ENCODE data around the gene KIF18A. TPM values are rescaled to one million over a fixed set of nuclear protein-coding genes. Genes with fewer than 3 reads are reported as not detected.

The KIF18A gene
- total RNA-seq, 1 experiment from 2014 or later = 9.0 TPM

GRCh38 chr11:27991736-27992135, 116.2 kb downstream of the KIF18A start:
- in situ Hi-C loops (cut with HindIII; ENCODE audit: low pct_unique_long_range_greater_than_20kb, low sequenced_read_pairs) = no loop called here

GRCh38 chr11:27977527-27977926, 130.4 kb downstream of the KIF18A start:
- in situ Hi-C loops (cut with HindIII; ENCODE audit: low pct_unique_long_range_greater_than_20kb, low sequenced_read_pairs) = no loop called here
- no peak for DNase-seq (ENCODE audit: low read depth)

More at GRCh38 chr11:27991736-27992135, 116.2 kb downstream of the KIF18A start:
- DNase-seq (ENCODE audit: low read depth) = no peak

DNA sequence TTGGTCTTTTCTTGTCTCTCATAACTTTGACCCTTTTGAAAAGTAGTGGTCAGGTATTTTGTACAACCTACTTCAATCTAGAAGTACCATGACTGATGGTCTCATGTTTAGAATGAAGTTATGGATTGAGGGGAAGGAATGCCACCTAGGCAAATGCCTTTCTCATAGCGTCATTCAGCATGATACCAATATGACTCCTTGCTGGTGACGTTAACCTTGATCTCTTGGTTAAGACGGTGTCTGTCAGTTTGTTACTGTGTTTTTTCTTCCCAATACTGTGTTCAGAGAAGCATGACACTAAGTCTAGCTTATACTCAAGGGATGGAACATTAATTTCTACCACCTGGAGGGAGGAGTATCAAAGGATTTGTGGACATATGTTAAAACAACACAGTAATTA, 130.9 kb downstream of the KIF18A start:
- DNase-seq (ENCODE audit: low read depth) = peak; percentile 70
- in situ Hi-C loops (cut with HindIII; ENCODE audit: low pct_unique_long_range_greater_than_20kb, low sequenced_read_pairs) = no loop called here

DNA sequence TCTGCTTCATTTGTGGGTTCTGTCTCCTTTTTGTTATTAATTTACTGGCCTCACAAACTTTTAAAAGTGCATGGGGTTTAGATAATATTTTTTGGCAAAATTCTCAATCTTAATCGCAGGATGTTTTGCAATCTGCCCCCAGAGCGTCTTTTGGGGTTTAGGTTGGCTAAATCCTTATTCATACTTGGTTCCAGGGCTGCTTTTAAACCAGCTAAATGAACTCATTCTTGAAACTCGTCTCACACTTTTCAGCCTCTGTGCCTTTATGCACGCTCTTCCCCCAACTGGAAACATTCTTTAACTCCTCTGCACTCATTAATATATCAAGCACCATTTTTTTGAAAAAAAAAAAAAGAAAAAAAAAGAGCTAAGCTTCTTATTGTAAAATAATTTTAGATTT, 131.7 kb downstream of the KIF18A start:
- no peak for DNase-seq (ENCODE audit: low read depth)
- in situ Hi-C loops (cut with HindIII; ENCODE audit: low pct_unique_long_range_greater_than_20kb, low sequenced_read_pairs) = no loop called here

DNA sequence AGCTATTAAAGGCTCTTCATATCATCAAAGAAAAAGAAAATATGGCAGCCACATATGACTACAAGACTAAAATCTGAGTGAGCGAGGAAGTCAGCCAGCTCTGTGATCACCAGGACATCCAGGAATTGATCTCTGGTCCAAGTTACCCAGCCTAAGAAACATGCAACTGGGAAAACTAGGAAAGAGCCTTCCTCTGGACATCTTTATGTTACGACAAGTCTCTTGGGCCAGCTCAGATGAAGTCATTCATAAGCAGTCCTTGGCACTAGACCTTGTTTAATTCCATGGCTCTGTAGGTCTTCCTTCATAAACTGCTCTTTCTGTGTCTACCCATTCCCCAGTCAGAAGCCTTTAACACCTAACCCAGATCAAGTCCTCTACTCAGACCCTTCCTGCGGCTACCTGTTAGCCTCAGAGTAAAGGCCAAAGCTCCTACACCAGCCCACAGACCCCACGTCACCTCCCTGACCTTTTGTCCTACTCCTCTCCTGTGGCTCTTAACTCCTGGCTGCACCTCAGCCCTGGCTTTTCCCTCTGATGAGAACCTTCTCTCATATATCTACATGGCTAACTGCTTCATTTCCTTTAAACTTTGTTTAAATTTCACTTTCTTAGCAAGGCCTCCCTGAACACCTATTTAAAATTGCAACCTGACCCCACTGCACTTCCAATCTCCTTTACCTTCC, 134.0 kb downstream of the KIF18A start:
- DNase-seq (ENCODE audit: low read depth) = no peak
- in situ Hi-C loops (cut with HindIII; ENCODE audit: low pct_unique_long_range_greater_than_20kb, low sequenced_read_pairs) = no loop called here

- DNase-seq (ENCODE audit: low read depth) = no peak
- in situ Hi-C loops (cut with HindIII; ENCODE audit: low pct_unique_long_range_greater_than_20kb, low sequenced_read_pairs) = no loop called here
These were observed 135.3 kb downstream of the KIF18A start for GRCh38 chr11:27972522-27973170.

- in situ Hi-C loops (cut with HindIII; ENCODE audit: low pct_unique_long_range_greater_than_20kb, low sequenced_read_pairs) = no loop called here
- no peak for DNase-seq (ENCODE audit: low read depth)
These were observed 136.8 kb downstream of the KIF18A start for GRCh38 chr11:27971171-27971570.

Other genes starting within 250 kb of the KIF18A start
- 13.5 and 14.5 TPM in 2 replicates for gene METTL15, start 232 bp upstream of the KIF18A start, total RNA-seq (2014; rRNA removed; shearing (Covaris generic); ENCODE audit: low replicate concordance)